K562 (cell line): ENCODE results near the gene HBQ1. TPM values are rescaled to one million over a fixed set of nuclear protein-coding genes. Genes with fewer than 3 reads are reported as not detected.
"Not testable (repeated sequence)": the region's sequence is repeated elsewhere in the genome, so short reads cannot be mapped to it uniquely, and the experiment has no call there.

Source experiments
- EHMT2 ChIP-seq: fragments of 450-650 bp; IDR thresholded peaks from 2 replicates; pipeline ENCODE4 v1.6.1; 2018; ENCODE audit warnings: antibody characterized with exemption
- ETV5 ChIP-seq: sonication (generic); formaldehyde crosslinking; IDR thresholded peaks from 2 replicates; pipeline ENCODE4 v1.4.0; 2020; ENCODE audit warnings: low read depth, mild to moderate bottlenecking, missing genetic modification reagents
- HDAC2 ChIP-seq: fragments of 450-650 bp; IDR thresholded peaks from 2 replicates; pipeline ENCODE4 v1.6.1; 2016; ENCODE audit warnings: mild to moderate bottlenecking
- MAZ ChIP-seq, 2 experiments: fragments of 450-650 bp in 1 of 2; sonication (generic) in 1 of 2; formaldehyde crosslinking; IDR thresholded peaks in 1 of 2; conservative IDR thresholded peaks in 1 of 2; 2 replicates each; pipeline versions ENCODE4 v1.4.0 to v1.5.0; 2020; ENCODE audit warnings: mild to moderate bottlenecking in 1 of 2, missing genetic modification reagents in 1 of 2
- NCOA1 ChIP-seq: fragments of 450-650 bp; IDR thresholded peaks from 2 replicates; pipeline ENCODE4 v1.6.1; 2016; ENCODE audit warnings: low read depth
- SP1 ChIP-seq: sonication (generic); formaldehyde crosslinking; IDR thresholded peaks from 2 replicates; pipeline ENCODE4 v1.8.1; 2022; ENCODE audit warnings: mild to moderate bottlenecking, missing genetic modification reagents
- TOE1 ChIP-seq, 2 experiments: fragments of 450-650 bp in 1 of 2; sonication (generic) in 1 of 2; formaldehyde crosslinking in 1 of 2; IDR thresholded peaks; 2 replicates each; pipeline versions ENCODE4 v1.7.1 to v1.8.0; 2016 to 2022; ENCODE audit warnings: borderline replicate concordance in 2 of 2, mild to moderate bottlenecking in 2 of 2, antibody characterized with exemption in 1 of 2, inconsistent platforms in 1 of 2, low read depth in 1 of 2, missing genetic modification reagents in 1 of 2, moderate library complexity in 1 of 2
- polyA plus RNA-seq, 8 experiments: library from polyadenylated mRNA; depleted of rRNA in 4 of 8; stranded (reverse) in 5 of 8; unstranded in 3 of 8; fragments of >200 nt; fragmentation: Nextera tagmentation in 2 of 8; fragmentation: Illumina TruSeq in 1 of 8; extraction: Ambion mirVana in 2 of 8; extraction: Trizol in 1 of 8; gene quantifications; 2 replicates each; pipeline versions ENCODE4 v1.2.1 to v1.2.3, GENCODE V29; 2011 to 2014; ENCODE audit warnings: inconsistent platforms in 1 of 8, missing spikeins in 1 of 8
- total RNA-seq, 7 experiments: library from RNA; depleted of rRNA in 6 of 7; stranded (reverse); fragments of >200 nt in 6 of 7; fragmentation: Illumina TruSeq in 2 of 7; extraction: Trizol in 2 of 7; gene quantifications; 2 replicates each; pipeline versions ENCODE4 v1.2.1 to v1.2.3, GENCODE V29; 2011 to 2021; ENCODE audit warnings: low replicate concordance in 1 of 7
- TF ChIP-seq, protein P1 (sequence below): sonication (generic); formaldehyde crosslinking; IDR thresholded peaks from 2 replicates; pipeline ENCODE4 v1.8.1; 2023; ENCODE audit warnings: mild to moderate bottlenecking, missing genetic modification reagents
- TF ChIP-seq, protein P2 (sequence below), 2 experiments: fragments of 450-650 bp; formaldehyde crosslinking in 1 of 2; IDR thresholded peaks; 2 replicates each; pipeline versions ENCODE4 v1.4.0 to v1.6.1; 2014 to 2020; ENCODE audit warnings: mild to moderate bottlenecking in 2 of 2, borderline replicate concordance in 1 of 2, low read depth in 1 of 2
- TF ChIP-seq, protein P3 (sequence below): conservative IDR thresholded peaks from 2 replicates; pipeline ENCODE4 v1.6.1; 2011; ENCODE audit warnings: low read depth, mild to moderate bottlenecking, low read length; ENCODE audit not compliant: control insufficient read depth

HBQ1 gene
- total and polyA plus RNA-seq, 9 of the 15 experiments (the other 6 are each of a cell fraction or from before 2014, with no cell fraction given), result 2.3 to 190 (median 19.8) TPM

DNA sequence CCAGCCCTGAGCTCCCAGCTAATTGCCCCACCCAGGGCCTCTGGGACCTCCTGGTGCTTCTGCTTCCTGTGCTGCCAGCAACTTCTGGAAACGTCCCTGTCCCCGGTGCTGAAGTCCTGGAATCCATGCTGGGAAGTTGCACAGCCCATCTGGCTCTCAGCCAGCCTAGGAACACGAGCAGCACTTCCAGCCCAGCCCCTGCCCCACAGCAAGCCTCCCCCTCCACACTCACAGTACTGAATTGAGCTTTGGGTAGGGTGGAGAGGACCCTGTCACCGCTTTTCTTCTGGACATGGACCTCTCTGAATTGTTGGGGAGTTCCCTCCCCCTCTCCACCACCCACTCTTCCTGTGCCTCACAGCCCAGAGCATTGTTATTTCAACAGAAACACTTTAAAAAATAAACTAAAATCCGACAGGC, 10.2 kb upstream of the HBQ1 start (continued):
- TF ChIP-seq NCOA1, result 0 out of 2 replicates have a peak, but pooled peaks have one; percentile 27
- TF ChIP-seq, protein P1, sequence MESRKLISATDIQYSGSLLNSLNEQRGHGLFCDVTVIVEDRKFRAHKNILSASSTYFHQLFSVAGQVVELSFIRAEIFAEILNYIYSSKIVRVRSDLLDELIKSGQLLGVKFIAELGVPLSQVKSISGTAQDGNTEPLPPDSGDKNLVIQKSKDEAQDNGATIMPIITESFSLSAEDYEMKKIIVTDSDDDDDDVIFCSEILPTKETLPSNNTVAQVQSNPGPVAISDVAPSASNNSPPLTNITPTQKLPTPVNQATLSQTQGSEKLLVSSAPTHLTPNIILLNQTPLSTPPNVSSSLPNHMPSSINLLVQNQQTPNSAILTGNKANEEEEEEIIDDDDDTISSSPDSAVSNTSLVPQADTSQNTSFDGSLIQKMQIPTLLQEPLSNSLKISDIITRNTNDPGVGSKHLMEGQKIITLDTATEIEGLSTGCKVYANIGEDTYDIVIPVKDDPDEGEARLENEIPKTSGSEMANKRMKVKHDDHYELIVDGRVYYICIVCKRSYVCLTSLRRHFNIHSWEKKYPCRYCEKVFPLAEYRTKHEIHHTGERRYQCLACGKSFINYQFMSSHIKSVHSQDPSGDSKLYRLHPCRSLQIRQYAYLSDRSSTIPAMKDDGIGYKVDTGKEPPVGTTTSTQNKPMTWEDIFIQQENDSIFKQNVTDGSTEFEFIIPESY (CRISPR knock-in tag), result 0 out of 2 replicates have a peak, but pooled peaks have one; percentile 29
- TF ChIP-seq EHMT2, result peak; percentile 97
- TF ChIP-seq SP1 (CRISPR knock-in tag), result 0 out of 2 replicates have a peak, but pooled peaks have one; percentile 41
- peak; percentile 42; the same call in 1 of the 2 replicates for TF ChIP-seq HDAC2
- not testable (repeated sequence) for TF ChIP-seq TOE1 (IDR thresholded peaks at IDR 0.05; ENCODE audit: borderline replicate concordance)
- peak; percentile 74; the same call in 1 of the 2 replicates for TF ChIP-seq TOE1 (CRISPR knock-in tag; IDR thresholded peaks at IDR 0.05; ENCODE audit: borderline replicate concordance, low read depth)
- TF ChIP-seq, protein P2, sequence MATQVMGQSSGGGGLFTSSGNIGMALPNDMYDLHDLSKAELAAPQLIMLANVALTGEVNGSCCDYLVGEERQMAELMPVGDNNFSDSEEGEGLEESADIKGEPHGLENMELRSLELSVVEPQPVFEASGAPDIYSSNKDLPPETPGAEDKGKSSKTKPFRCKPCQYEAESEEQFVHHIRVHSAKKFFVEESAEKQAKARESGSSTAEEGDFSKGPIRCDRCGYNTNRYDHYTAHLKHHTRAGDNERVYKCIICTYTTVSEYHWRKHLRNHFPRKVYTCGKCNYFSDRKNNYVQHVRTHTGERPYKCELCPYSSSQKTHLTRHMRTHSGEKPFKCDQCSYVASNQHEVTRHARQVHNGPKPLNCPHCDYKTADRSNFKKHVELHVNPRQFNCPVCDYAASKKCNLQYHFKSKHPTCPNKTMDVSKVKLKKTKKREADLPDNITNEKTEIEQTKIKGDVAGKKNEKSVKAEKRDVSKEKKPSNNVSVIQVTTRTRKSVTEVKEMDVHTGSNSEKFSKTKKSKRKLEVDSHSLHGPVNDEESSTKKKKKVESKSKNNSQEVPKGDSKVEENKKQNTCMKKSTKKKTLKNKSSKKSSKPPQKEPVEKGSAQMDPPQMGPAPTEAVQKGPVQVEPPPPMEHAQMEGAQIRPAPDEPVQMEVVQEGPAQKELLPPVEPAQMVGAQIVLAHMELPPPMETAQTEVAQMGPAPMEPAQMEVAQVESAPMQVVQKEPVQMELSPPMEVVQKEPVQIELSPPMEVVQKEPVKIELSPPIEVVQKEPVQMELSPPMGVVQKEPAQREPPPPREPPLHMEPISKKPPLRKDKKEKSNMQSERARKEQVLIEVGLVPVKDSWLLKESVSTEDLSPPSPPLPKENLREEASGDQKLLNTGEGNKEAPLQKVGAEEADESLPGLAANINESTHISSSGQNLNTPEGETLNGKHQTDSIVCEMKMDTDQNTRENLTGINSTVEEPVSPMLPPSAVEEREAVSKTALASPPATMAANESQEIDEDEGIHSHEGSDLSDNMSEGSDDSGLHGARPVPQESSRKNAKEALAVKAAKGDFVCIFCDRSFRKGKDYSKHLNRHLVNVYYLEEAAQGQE (IDR thresholded peaks at IDR 0.05; ENCODE audit: borderline replicate concordance), result peak; percentile 98
- TF ChIP-seq, protein P2 (CRISPR knock-in tag; IDR thresholded peaks at IDR 0.05; ENCODE audit: low read depth), result peak; percentile 95
- peak; percentile 66; the same call in 1 of the 2 replicates for TF ChIP-seq ETV5 (CRISPR knock-in tag)
- 0 out of 4 replicates have a peak, but pooled peaks of 1 of the 2 experiments have one; percentile 29 for TF ChIP-seq MAZ (CRISPR knock-in tag; conservative IDR thresholded peaks at IDR 0.05 in 1 of 2, IDR thresholded peaks at IDR 0.05 in 1 of 2)
- TF ChIP-seq, protein P3, sequence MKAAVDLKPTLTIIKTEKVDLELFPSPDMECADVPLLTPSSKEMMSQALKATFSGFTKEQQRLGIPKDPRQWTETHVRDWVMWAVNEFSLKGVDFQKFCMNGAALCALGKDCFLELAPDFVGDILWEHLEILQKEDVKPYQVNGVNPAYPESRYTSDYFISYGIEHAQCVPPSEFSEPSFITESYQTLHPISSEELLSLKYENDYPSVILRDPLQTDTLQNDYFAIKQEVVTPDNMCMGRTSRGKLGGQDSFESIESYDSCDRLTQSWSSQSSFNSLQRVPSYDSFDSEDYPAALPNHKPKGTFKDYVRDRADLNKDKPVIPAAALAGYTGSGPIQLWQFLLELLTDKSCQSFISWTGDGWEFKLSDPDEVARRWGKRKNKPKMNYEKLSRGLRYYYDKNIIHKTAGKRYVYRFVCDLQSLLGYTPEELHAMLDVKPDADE, result peak; percentile 40; the same call in 1 of the 2 replicates
